Liver (tissue), 3 donors: ENCODE results near the gene TPST1.
"Not testable (repeated sequence)": the region's sequence is repeated elsewhere in the genome, so short reads cannot be mapped to it uniquely, and the experiment has no call there.

Experiments
- FOXA1 ChIP-seq: IDR thresholded peaks from 2 replicates; pipeline ENCODE4 v1.6.1; 2016; ENCODE audit warnings: antibody characterized with exemption
- GABPA ChIP-seq, 2 donors: IDR thresholded peaks in 1 of 2; conservative IDR thresholded peaks in 1 of 2; 2 replicates each; pipeline ENCODE4 v1.6.1; 2016; ENCODE audit warnings: antibody characterized with exemption in 2 of 2, mild to moderate bottlenecking in 1 of 2, moderate library complexity in 1 of 2
- HNF4A ChIP-seq, 2 donors: conservative IDR thresholded peaks; 2 replicates each; pipeline ENCODE4 v1.6.1; 2016; ENCODE audit warnings: antibody characterized with exemption in 2 of 2, mild to moderate bottlenecking in 2 of 2
- HNF4G ChIP-seq: IDR thresholded peaks from 2 replicates; pipeline ENCODE4 v1.6.1; 2016; ENCODE audit warnings: antibody characterized with exemption
- MAX ChIP-seq: IDR thresholded peaks from 2 replicates; pipeline ENCODE4 v1.6.1; 2016; ENCODE audit warnings: antibody characterized with exemption
- RAD21 ChIP-seq, 2 donors: IDR thresholded peaks; 2 replicates each; pipeline ENCODE4 v1.6.1; 2016; ENCODE audit warnings: antibody characterized with exemption in 2 of 2, mild to moderate bottlenecking in 2 of 2
- SP1 ChIP-seq: IDR thresholded peaks from 2 replicates; pipeline ENCODE4 v1.6.1; 2018; ENCODE audit warnings: antibody characterized with exemption, mild to moderate bottlenecking
- TAF1 ChIP-seq: conservative IDR thresholded peaks from 2 replicates; pipeline ENCODE4 v1.6.1; 2016; ENCODE audit warnings: antibody characterized with exemption, mild to moderate bottlenecking
- YY1 ChIP-seq: IDR thresholded peaks from 2 replicates; pipeline ENCODE4 v1.6.1; 2016; ENCODE audit warnings: antibody characterized with exemption, mild to moderate bottlenecking
- TF ChIP-seq, protein P1 (sequence below): fragments of 150-350 bp; IDR thresholded peaks from 2 replicates; pipeline ENCODE4 v1.5.1; 2017; ENCODE audit warnings: improper control_type of control experiment, low read depth, low read length; ENCODE audit not compliant: missing input control
- TF ChIP-seq, protein P2 (sequence below): IDR thresholded peaks from 2 replicates; pipeline ENCODE4 v1.6.1; 2016; ENCODE audit warnings: antibody characterized with exemption
- TF ChIP-seq, protein P3 (sequence below): IDR thresholded peaks from 2 replicates; pipeline ENCODE4 v1.6.1; 2016; ENCODE audit warnings: antibody characterized with exemption
- donor health status: healthy.
- donor health status: healthy.

DNA sequence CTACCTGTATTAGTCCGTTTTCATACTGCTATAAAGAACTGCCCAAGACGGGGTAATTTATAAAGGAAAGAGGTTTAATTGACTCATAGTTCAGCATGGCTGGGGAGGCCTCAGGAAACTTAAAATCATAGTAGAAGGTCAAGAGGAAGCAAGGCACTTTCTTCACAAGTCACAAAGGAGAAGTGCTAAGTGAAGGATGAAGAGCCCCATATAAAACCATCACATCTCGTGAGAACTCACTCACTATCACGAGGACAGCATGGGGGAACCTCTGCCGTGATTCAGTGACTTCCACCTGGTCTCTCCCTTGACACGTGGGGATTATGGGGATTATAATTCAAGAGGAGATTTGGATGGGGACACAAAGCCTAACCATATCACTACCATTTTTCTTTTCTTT, 119.9 kb downstream of the TPST1 start:
- TF ChIP-seq, protein P1, sequence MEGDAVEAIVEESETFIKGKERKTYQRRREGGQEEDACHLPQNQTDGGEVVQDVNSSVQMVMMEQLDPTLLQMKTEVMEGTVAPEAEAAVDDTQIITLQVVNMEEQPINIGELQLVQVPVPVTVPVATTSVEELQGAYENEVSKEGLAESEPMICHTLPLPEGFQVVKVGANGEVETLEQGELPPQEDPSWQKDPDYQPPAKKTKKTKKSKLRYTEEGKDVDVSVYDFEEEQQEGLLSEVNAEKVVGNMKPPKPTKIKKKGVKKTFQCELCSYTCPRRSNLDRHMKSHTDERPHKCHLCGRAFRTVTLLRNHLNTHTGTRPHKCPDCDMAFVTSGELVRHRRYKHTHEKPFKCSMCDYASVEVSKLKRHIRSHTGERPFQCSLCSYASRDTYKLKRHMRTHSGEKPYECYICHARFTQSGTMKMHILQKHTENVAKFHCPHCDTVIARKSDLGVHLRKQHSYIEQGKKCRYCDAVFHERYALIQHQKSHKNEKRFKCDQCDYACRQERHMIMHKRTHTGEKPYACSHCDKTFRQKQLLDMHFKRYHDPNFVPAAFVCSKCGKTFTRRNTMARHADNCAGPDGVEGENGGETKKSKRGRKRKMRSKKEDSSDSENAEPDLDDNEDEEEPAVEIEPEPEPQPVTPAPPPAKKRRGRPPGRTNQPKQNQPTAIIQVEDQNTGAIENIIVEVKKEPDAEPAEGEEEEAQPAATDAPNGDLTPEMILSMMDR, result not testable (repeated sequence)
- not testable (repeated sequence) for TF ChIP-seq MAX; TAF1; FOXA1; HNF4A (conservative IDR thresholded peaks at IDR 0.05); SP1; RAD21 (IDR thresholded peaks at IDR 0.05); YY1; GABPA (IDR thresholded peaks at IDR 0.05 in 1 of 2, conservative IDR thresholded peaks at IDR 0.05 in 1 of 2); HNF4G
- TF ChIP-seq, protein P2, sequence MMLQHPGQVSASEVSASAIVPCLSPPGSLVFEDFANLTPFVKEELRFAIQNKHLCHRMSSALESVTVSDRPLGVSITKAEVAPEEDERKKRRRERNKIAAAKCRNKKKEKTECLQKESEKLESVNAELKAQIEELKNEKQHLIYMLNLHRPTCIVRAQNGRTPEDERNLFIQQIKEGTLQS, result not testable (repeated sequence)
- TF ChIP-seq, protein P3, sequence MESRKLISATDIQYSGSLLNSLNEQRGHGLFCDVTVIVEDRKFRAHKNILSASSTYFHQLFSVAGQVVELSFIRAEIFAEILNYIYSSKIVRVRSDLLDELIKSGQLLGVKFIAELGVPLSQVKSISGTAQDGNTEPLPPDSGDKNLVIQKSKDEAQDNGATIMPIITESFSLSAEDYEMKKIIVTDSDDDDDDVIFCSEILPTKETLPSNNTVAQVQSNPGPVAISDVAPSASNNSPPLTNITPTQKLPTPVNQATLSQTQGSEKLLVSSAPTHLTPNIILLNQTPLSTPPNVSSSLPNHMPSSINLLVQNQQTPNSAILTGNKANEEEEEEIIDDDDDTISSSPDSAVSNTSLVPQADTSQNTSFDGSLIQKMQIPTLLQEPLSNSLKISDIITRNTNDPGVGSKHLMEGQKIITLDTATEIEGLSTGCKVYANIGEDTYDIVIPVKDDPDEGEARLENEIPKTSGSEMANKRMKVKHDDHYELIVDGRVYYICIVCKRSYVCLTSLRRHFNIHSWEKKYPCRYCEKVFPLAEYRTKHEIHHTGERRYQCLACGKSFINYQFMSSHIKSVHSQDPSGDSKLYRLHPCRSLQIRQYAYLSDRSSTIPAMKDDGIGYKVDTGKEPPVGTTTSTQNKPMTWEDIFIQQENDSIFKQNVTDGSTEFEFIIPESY, result not testable (repeated sequence)
